ENCODE data around the gene TMEM179. TPM values are rescaled to one million over a fixed set of nuclear protein-coding genes. Genes with fewer than 3 reads are reported as not detected.

TMEM179 gene
- total RNA-seq, 1 experiment from 2014 or later: 11.4 TPM

DNA sequence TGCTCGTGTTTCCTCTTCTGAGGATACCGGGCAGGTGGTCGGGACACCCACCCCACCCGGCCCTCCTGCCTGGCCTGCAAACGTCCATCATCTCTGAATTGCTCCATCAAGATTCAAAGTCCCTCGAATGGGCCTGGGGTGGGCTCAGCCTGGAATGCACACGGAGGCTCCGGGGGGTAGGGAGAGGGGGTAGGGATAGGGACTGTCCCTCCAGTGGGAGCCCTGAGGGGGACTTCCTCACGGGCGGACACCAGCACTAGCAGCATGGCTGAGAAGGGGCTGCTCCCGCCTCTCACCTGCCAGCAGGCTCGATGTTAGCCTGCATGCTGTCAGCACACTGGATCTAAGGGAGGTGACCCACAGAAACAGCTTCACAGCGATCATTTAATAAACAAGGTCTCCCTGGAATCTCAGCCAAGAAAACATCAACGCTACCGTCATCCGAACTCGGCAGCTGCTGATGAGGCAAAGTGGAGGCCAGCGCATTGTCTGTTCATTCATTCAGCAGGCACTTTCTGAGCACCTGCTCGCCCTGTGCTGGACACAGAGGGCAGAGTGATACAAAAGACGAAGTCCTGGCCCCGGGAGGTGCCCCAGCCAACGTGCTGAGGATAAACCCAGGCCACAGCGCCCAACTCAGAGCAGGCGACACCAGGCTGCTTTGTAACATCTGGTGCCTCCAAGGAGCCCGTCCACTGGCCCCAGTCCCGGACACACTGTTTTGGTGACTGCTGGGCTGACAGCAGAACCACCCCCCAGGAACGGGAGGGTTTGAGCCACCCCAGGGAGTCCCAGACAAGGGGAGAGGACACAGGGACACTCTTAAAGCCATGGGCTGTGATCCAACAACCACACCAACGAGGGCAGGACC lies 6.3 kb downstream of the TMEM179 start:
- Histone ChIP-seq H3T11ph (ENCODE audit: low read length) (no peak overlapping the region), H3K4me2 (ENCODE audit: insufficient read depth, insufficient read length, low read length) (no peak overlapping the region), H2BK5ac (ENCODE audit: insufficient read length, low read length) (no peak overlapping the region), H3K27me3 (ENCODE audit: insufficient read depth, low read length) (no peaks in the 10 kb centered on the region), H3K79me2 (ENCODE audit: insufficient read depth, low read length) (no peaks in the 10 kb centered on the region), H3K4me1 (ENCODE audit: insufficient read depth, low read length) (no peaks in the 10 kb centered on the region), H3K9ac (ENCODE audit: extremely low read depth, insufficient read length, low read length) (no peak overlapping the region), H2AK5ac (ENCODE audit: insufficient read length, low read length) (no peak overlapping the region), H4K5ac (ENCODE audit: insufficient read length, low read depth, low read length) (no peak overlapping the region), H3K23me2 (ENCODE audit: insufficient read length, low read depth, low read length, poor library complexity, severe bottlenecking) (no peaks in the 10 kb centered on the region), H2BK15ac (ENCODE audit: low read depth, low read length) (no peak overlapping the region), H3K23ac (ENCODE audit: insufficient read length, low read depth, low read length) (no peak overlapping the region), H3K56ac (ENCODE audit: insufficient read length, low read depth, low read length) (no peak overlapping the region), H4K91ac (ENCODE audit: insufficient read length, low read depth, low read length) (no peak overlapping the region), H3K79me1 (ENCODE audit: insufficient read depth, low read depth, low read length, poor library complexity, severe bottlenecking) (no peaks in the 10 kb centered on the region), H3K4ac (ENCODE audit: low read depth, low read length) (no peak overlapping the region), H3K27ac (ENCODE audit: insufficient read length, low read depth, low read length) (no peak overlapping the region), H2BK12ac (ENCODE audit: insufficient read length, low read depth, low read length) (no peak overlapping the region), H4K20me1 (ENCODE audit: control insufficient read depth, insufficient read depth, insufficient read length) (no peaks in the 10 kb centered on the region), H3K18ac (ENCODE audit: insufficient read length, low read depth, low read length) (no peak overlapping the region), H2AFZ (ENCODE audit: low read length) (no peak overlapping the region), H2BK20ac (ENCODE audit: low read depth, low read length, poor library complexity, severe bottlenecking) (no peak overlapping the region), H2BK120ac (ENCODE audit: low read depth, low read length, poor library complexity, severe bottlenecking) (no peak overlapping the region), H3K9me3 (ENCODE audit: control insufficient read depth, low read depth, low read length) (no peaks in the 10 kb centered on the region), H4K8ac (replicated peaks; ENCODE audit: insufficient read length, low read depth, low read length) (no peak overlapping the region), H3K14ac (ENCODE audit: insufficient read depth, low read length) (no peak overlapping the region)
- TF ChIP-seq, protein P1, sequence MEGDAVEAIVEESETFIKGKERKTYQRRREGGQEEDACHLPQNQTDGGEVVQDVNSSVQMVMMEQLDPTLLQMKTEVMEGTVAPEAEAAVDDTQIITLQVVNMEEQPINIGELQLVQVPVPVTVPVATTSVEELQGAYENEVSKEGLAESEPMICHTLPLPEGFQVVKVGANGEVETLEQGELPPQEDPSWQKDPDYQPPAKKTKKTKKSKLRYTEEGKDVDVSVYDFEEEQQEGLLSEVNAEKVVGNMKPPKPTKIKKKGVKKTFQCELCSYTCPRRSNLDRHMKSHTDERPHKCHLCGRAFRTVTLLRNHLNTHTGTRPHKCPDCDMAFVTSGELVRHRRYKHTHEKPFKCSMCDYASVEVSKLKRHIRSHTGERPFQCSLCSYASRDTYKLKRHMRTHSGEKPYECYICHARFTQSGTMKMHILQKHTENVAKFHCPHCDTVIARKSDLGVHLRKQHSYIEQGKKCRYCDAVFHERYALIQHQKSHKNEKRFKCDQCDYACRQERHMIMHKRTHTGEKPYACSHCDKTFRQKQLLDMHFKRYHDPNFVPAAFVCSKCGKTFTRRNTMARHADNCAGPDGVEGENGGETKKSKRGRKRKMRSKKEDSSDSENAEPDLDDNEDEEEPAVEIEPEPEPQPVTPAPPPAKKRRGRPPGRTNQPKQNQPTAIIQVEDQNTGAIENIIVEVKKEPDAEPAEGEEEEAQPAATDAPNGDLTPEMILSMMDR (conservative IDR thresholded peaks at IDR 0.05): no peak
- no CpG with 5 or more reads among the region's 28 CpGs for WGBS (ENCODE audit: extremely low coverage, insufficient read length, low lambda C conversion rate)
- H3K27ac Mint-ChIP-seq: no peak overlapping the region
- H3K36me3 Mint-ChIP-seq (ENCODE audit: insufficient read depth in 1 of 3, low read depth in 3 of 3): no peaks in the 10 kb centered on the region
- peaks cover 18% of the 10 kb centered on the region for H3K27me3 Mint-ChIP-seq (ENCODE audit: low read depth)
- H3K4me1 Mint-ChIP-seq: peaks cover 0 to 3% of the 10 kb centered on the region in 2 experiments; a peak in 1 of 4 replicates
- no peak overlapping the region for H3K4me3 Mint-ChIP-seq
- H3K9me3 Mint-ChIP-seq: no peaks in the 10 kb centered on the region
- DNase-seq: no peak

Measured in H9 (cell line).